ENCODE data around the gene C1GALT1C1L.
"Not testable (repeated sequence)": the region's sequence is repeated elsewhere in the genome, so short reads cannot be mapped to it uniquely, and the experiment has no call there.

Gene C1GALT1C1L

GRCh38 chr2:43676322-43677050 lies at the start of gene C1GALT1C1L:
Gene C1GALT1C1L, minus strand, starts transcription at chr2:43676429. Its CDS starts 107 bp downstream, at chr2:43676322.
- DNase-seq (ENCODE audit: extremely low read depth in 1 of 2, low read depth in 1 of 2): peak in 1 of 2 donors; percentile 17

- DNase-seq (ENCODE audit: extremely low read depth in 1 of 2, low read depth in 1 of 2): no peak
Observed at GRCh38 chr2:43725711-43726246, 49.5 kb upstream of the C1GALT1C1L start.

DNA sequence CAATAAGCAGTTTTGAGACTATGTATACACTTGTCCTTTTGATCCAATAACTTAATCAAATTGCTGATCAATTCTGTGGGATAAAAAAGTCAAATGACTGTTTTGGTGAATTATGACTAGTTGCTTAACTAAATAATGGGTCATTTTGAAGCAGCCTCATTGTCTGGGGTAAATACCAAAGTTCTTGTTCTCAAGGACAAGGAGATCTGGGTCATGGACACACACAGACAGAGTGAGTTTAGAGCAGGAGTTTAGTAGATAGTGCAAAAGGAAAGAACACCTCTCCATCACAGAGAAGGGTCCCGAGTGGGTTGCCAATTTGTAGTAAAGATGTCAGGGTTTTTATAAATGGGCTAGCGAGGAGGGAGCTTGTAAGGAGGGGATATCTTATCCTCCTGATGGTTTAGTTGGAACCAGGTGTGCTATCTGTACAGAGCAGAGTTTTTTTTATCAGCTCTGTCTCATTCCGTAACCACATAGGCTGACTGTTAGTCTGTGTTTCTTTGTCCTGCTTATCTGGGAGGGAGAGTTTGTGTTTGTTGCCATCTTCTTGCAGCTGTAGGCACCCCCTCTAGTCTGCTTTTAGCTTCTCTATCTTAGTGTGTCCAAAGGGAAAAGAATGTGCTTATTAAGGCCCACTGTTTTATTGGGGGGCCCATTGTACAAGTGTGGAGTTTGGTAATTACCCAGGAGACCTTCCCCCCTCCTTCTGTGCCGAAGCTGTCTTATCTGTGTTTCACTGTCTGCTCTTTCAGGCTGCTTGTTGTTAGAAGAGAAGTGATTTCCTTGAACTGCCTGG lies 48.7 kb upstream of the C1GALT1C1L start:
- no peak for DNase-seq (ENCODE audit: extremely low read depth in 1 of 2, low read depth in 1 of 2)

GRCh38 chr2:43718530-43719124 lies 42.4 kb upstream of the C1GALT1C1L start:
- no peak for DNase-seq (ENCODE audit: extremely low read depth in 1 of 2, low read depth in 1 of 2)

GRCh38 chr2:43717322-43717721 lies 41.1 kb upstream of the C1GALT1C1L start:
- no peak for DNase-seq (ENCODE audit: extremely low read depth in 1 of 2, low read depth in 1 of 2)

DNA sequence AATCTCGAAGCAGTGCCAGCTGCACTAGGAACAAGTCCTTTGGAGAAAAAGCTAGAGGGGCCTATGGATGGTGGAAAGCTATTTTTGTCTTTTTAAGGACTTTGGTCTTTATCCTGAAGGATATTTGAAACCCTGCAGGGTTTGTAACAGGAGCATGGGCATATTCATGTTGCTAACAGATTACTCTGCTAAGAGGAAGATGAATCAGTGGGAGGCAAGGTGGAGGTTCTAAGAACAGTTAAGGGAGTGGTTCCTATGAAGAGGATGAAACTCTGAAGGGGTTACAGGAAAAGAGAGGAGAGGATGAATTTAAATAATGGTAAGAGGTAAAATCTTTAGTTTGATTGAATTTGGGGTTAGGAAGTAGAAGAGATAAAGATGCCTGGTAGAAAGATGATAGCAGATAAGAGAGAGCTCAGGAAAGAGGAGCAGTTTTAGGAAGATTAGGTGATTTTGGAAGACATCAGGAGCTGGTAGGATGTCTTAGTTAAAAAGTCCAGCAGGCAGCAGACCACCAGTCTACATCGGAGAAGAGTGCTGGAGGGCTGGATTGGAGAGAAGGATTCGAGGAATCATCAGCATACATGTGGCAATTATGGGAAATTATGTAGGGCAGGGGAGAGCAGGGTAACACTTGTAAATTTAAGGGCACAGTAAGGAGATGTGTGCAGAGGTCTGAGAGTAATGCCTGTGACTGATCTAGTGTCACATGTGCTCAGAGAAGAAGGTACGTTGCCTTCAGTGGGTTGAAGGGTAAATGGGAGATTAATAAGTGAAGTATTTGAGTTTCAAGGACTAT lies 39.3 kb upstream of the C1GALT1C1L start:
- DNase-seq (ENCODE audit: extremely low read depth in 1 of 2, low read depth in 1 of 2): no peak

DNA sequence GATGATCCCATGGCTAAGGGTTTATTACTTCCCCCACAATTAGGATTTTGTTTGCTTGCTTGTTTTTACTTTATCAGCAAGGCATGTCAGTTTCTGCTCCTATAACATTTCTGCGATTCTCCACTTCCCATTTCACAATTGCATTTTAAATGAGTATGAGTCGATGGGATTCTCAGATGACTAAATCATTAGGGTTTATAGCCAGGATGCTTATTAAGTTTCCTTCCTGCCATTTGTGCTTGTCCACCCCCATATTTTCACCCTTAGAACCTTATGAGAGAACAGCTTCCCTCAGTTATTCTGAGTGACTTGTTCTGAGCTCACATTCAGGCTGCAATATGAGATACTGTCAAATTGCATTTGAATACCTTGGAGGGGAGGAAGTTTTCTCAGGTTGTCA lies 37.9 kb upstream of the C1GALT1C1L start:
- no peak for DNase-seq (ENCODE audit: extremely low read depth in 1 of 2, low read depth in 1 of 2)

DNA sequence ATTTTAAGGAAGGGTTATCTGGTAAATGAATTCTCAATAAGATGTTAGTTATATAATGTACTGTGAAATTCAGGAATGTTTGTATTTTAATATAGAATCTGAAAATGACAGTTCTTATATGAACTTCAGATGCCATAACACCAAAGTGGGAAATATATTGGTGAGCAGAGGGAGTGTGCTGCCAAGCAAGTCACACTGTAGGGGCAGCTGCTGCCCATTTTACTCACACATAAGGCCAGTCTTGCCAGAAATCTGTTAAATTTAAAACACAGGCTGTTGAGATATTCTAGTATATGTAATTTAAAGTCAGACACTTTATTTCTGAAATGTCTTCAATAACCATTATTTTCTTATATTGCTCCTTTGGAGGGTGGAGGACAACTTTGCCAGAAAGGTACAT lies 34.6 kb upstream of the C1GALT1C1L start:
- no peak for DNase-seq (ENCODE audit: extremely low read depth in 1 of 2, low read depth in 1 of 2)

- DNase-seq (ENCODE audit: extremely low read depth in 1 of 2, low read depth in 1 of 2): no peak
Observed at GRCh38 chr2:43708891-43709290, 32.7 kb upstream of the C1GALT1C1L start.

DNA sequence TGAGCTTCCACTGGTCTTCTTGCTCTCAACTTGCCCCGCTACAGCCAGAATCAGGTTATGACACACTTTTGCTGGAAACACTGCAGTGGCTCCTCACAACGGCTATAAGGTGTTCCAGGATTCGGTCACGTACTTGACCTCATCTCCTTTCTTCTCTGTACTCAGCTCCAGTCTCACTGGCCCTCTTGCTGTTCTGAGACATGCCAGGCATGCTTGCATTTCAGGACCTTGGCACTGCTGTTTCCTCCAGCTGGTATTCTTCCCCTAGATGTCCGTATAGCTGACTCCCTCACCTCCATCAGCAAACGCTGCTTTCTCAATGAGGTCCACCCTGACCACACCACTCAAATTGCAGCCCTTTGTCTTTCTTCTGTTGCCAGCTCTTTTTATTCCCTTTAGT lies 31.9 kb upstream of the C1GALT1C1L start:
- DNase-seq (ENCODE audit: extremely low read depth in 1 of 2, low read depth in 1 of 2): no peak

DNA sequence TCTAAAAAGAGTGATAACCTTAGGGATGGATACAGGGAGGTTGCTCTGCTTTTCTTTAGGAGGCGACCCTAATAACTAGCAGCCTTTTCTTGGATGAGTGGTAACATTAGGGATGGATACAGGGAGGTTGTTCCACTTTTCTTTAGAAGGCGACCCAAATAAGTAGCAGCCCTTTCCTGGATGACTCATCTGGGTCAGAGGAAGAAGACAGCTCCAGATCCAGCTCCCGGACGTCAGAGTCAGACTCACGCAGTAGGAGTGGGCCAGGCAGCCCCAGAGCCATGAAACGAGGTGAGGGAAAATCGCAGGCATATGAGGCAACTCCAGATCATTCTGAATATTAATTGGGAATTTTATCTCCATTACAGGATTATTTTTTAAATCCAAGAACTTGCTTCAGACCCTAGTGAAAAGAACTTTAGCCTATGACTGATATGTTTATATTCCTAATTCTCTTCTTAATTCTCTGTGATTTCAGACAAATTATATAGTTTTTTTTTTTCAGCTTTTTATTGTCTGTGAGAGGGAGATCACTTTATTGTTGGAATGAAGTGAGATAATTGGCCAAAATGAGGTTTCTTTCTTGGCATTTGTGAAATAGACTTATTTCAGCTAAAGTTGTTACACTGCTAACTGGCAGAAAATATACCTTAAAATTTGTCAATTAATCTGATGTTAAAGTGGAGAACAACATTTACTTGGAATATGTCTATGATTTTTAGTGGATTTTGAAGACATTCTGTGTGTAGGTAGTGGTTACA lies 31.2 kb upstream of the C1GALT1C1L start:
- DNase-seq (ENCODE audit: extremely low read depth in 1 of 2, low read depth in 1 of 2): no peak

- DNase-seq (ENCODE audit: extremely low read depth in 1 of 2, low read depth in 1 of 2): no peak
Observed at GRCh38 chr2:43701111-43701510, 24.9 kb upstream of the C1GALT1C1L start.

DNA sequence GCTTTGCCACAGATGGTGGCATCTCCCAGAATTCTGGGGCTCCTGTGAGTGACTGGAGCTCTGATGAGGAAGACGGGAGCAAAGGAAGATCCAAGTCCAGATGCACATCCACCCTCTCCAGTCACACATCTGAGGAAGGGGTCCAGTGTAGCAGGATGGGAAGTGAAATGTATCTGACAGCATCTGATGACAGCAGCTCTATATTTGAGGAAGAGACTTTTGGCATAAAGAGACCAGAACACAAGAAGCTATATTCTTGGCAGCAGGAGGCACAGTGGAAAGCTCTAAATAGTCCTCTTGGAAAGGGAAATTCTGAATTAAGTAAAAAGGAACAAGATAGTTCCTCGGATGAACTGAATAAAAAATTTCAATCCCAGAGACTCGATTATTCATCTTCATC lies 23.5 kb upstream of the C1GALT1C1L start:
- no peak for DNase-seq (ENCODE audit: extremely low read depth in 1 of 2, low read depth in 1 of 2)

DNA sequence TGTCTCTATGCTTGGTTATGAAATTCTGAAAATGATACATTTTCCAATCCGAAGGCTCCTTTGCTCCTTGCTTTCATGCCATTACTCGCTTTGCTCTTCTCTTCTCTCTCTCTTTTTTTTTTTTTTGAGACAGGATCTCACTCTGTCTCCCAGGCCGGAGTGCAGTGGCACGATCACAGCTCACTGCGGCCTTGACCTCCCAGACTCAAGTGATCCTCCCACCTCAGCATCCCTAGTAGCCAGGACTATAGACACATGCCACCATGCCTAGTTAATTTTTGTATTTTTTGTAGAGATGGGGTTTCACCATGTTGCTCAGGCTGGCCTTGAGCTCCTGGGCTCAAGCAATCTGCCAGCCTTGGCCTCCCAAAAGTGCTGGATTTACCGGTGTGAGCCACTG lies 21.9 kb upstream of the C1GALT1C1L start:
- DNase-seq (ENCODE audit: extremely low read depth in 1 of 2, low read depth in 1 of 2): not testable (repeated sequence)

- DNase-seq (ENCODE audit: extremely low read depth in 1 of 2, low read depth in 1 of 2): no peak
Observed at GRCh38 chr2:43692428-43692994, 16.3 kb upstream of the C1GALT1C1L start.

DNA sequence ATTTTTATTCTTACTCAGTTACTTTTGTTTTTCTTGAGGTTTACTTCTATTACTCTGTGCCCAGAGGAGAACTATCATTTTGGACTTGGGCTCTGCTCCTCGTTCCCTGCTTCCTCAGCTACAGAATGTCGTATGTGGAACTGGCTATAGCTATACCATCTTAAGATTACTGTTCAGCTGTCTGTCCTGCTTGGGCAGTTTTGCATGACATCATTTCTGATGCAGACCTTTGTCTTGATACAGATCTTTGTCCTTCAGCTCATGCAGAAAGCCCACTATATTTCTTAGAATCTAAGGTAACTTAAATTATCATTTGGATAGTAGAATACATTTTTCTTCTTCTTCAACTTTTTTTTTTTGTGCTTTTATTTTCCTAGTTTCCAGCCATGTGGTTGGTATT lies 13.8 kb upstream of the C1GALT1C1L start:
- DNase-seq (ENCODE audit: extremely low read depth in 1 of 2, low read depth in 1 of 2): no peak

GRCh38 chr2:43685357-43685756 lies 9.1 kb upstream of the C1GALT1C1L start:
- DNase-seq (ENCODE audit: extremely low read depth in 1 of 2, low read depth in 1 of 2): no peak

- DNase-seq (ENCODE audit: extremely low read depth in 1 of 2, low read depth in 1 of 2): not testable (repeated sequence)
Observed at GRCh38 chr2:43677783-43678182, 1.6 kb upstream of the C1GALT1C1L start.

DNA sequence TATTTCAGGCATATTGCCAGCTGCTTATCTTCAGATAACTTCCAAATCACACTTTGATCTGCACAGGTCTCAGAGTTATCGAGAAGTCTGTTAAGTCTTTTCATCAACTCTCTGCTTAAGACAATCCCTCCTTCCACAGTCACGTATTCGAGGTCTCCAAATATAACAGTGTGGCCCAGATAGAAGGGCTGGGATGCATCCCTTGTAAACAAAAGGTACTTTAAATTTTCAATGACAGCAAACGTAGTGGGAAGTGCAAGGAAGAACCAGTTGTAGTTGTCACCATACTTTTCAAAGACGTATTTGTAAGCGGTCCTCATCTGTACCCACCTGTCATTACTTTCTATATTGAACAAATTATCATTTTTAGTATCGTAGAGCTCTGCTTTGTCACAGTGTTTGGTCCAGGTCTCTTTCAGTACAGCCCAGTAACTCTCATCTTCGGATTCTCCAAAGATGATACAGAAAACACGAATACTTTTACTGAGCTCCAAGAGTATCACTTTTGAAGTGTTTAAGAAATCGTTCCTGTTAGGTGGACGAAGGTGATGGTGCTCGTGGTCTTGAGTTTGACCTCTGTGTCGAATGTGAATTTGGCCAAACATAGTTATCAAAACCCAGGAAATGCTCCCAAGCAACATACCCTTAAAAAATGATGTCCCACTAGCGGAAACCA lies 445 bp downstream of the C1GALT1C1L start:
- DNase-seq (ENCODE audit: extremely low read depth in 1 of 2, low read depth in 1 of 2): no peak
